Effector memory CD4-positive, alpha-beta T cell (primary cell): ENCODE data around the gene PATL2.
"Not testable (repeated sequence)": the region's sequence is repeated elsewhere in the genome, so short reads cannot be mapped to it uniquely, and the experiment has no call there.

Experiments used
- DNase-seq, 3 donors: peaks; one replicate each; pipeline ENCODE4 v3.0.0-alpha.2; 2020
- H3K27ac ChIP-seq: 2 replicates; pipeline ENCODE4 v1.7.0; 2013; ENCODE audit warnings: mild to moderate bottlenecking, low read length, moderate library complexity; ENCODE audit not compliant: insufficient read depth, poor library complexity, severe bottlenecking
- H3K27me3 ChIP-seq: replicated peaks from 2 replicates; pipeline ENCODE4 v1.7.0; 2013; ENCODE audit warnings: mild to moderate bottlenecking, low read length; ENCODE audit not compliant: insufficient read depth, control insufficient read depth, poor library complexity, severe bottlenecking
- H3K36me3 ChIP-seq: 2 replicates; pipeline ENCODE4 v1.7.0; 2013; ENCODE audit warnings: mild to moderate bottlenecking, low read length, moderate library complexity; ENCODE audit not compliant: control insufficient read depth, insufficient read depth
- H3K4me1 ChIP-seq: 2 replicates; pipeline ENCODE4 v1.7.0; 2013; ENCODE audit warnings: low read length, mild to moderate bottlenecking; ENCODE audit not compliant: control insufficient read depth, insufficient read depth, poor library complexity, severe bottlenecking
- H3K4me3 ChIP-seq: 2 replicates; pipeline ENCODE4 v1.7.0; 2013; ENCODE audit warnings: low read length, low read depth, mild to moderate bottlenecking; ENCODE audit not compliant: insufficient read depth, poor library complexity, severe bottlenecking
- H3K9me3 ChIP-seq: 2 replicates; pipeline ENCODE4 v1.7.0; 2013; ENCODE audit warnings: mild to moderate bottlenecking, low read length, moderate library complexity; ENCODE audit not compliant: control insufficient read depth

The PATL2 gene

DNA sequence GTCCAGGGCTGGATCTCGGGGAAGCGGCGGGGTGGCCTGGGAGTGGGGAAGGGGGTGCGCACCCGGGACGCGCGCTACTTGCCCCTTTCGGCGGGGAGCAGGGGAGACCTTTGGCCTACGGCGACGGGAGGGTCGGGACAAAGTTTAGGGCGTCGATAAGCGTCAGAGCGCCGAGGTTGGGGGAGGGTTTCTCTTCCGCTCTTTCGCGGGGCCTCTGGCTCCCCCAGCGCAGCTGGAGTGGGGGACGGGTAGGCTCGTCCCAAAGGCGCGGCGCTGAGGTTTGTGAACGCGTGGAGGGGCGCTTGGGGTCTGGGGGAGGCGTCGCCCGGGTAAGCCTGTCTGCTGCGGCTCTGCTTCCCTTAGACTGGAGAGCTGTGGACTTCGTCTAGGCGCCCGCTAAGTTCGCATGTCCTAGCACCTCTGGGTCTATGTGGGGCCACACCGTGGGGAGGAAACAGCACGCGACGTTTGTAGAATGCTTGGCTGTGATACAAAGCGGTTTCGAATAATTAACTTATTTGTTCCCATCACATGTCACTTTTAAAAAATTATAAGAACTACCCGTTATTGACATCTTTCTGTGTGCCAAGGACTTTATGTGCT, 721 bp upstream of the PATL2 start:
- DNase-seq, result peak in 2 of 3 donors; percentile 55 to 62
- H3K4me1 ChIP-seq, result peaks cover 20% of the 10 kb centered on the region
- peak overlapping the region; percentile 100 for H3K4me3 ChIP-seq
- H3K27me3 ChIP-seq, result no peaks in the 10 kb centered on the region
- peak overlapping the region; percentile 100 for H3K27ac ChIP-seq
- peaks cover 47% of the 10 kb centered on the region for H3K36me3 ChIP-seq
- H3K9me3 ChIP-seq, result no peaks in the 10 kb centered on the region

GRCh38 chr15:44710236-44711095, 657 bp downstream of the PATL2 start:
- DNase-seq, result peak in 1 of 3 donors; percentile 30
- H3K27ac ChIP-seq, result peak overlapping the region; percentile 100
- H3K36me3 ChIP-seq, result peaks cover 33% of the 10 kb centered on the region
- H3K9me3 ChIP-seq, result no peaks in the 10 kb centered on the region
- peak overlapping the region; percentile 100 for H3K4me3 ChIP-seq
- peaks cover 6% of the 10 kb centered on the region for H3K4me1 ChIP-seq
- H3K27me3 ChIP-seq, result no peaks in the 10 kb centered on the region

GRCh38 chr15:44706946-44707636, 4.0 kb downstream of the PATL2 start:
- Histone ChIP-seq H3K27ac (no peak overlapping the region), H3K9me3 (no peaks in the 10 kb centered on the region), H3K4me3 (no peak overlapping the region), H3K27me3 (no peaks in the 10 kb centered on the region), H3K4me1 (no peaks in the 10 kb centered on the region), H3K36me3 (peaks cover 7% of the 10 kb centered on the region)
- no peak for DNase-seq

DNA sequence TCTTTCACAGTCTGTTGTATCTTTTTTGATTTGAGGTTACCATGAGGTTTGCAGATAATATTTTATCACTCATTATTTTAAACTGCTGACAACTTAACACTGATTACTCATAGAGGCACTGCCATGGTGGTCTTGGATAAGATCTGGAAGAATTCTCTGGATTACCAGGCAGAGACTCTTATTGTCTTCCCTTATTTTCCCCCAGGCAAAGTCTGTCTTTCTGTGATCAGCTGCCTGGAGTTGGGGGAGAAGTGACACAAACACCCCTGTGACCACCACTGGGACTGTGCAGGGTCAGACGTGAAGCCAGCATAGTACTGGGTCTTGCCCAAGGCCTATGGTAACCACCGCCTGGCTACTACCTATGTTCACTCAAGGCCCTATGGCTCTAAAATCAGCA, 4.7 kb downstream of the PATL2 start:
- no peaks in the 10 kb centered on the region for H3K27me3 ChIP-seq
- no peak for DNase-seq
- peaks cover under 1% of the 10 kb centered on the region for H3K36me3 ChIP-seq
- no peaks in the 10 kb centered on the region for H3K4me1 ChIP-seq
- H3K27ac ChIP-seq, result no peak overlapping the region
- H3K4me3 ChIP-seq, result no peak overlapping the region
- H3K9me3 ChIP-seq, result no peaks in the 10 kb centered on the region

GRCh38 chr15:44705986-44706385, 5.1 kb downstream of the PATL2 start:
- H3K27ac ChIP-seq, result no peak overlapping the region
- no peak for DNase-seq
- H3K36me3 ChIP-seq, result no peaks in the 10 kb centered on the region
- H3K27me3 ChIP-seq, result no peaks in the 10 kb centered on the region
- no peaks in the 10 kb centered on the region for H3K9me3 ChIP-seq
- no peaks in the 10 kb centered on the region for H3K4me1 ChIP-seq
- no peak overlapping the region for H3K4me3 ChIP-seq

DNA sequence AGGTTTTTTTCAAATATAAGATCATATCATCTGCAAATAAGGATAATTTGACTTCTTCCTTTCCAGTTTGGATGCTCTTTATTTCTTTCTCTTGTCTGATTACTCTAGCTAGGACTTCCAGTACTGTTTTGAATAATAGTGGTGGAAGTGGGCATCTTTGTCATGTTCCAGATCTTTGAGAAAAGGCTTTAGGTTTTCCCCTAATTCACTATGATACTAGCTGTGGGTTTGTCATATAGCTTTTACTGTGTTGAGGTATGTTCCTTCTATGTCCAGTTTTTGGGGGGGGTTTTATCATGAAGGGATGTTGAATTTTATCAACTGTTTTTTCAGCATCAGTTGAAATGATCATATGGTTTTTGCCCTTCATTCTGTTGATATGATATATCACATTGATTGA, 10.4 kb downstream of the PATL2 start:
- H3K27ac ChIP-seq, H3K36me3 ChIP-seq, H3K4me3 ChIP-seq, H3K27me3 ChIP-seq, H3K9me3 ChIP-seq, DNase-seq, H3K4me1 ChIP-seq: not testable (repeated sequence)

DNA sequence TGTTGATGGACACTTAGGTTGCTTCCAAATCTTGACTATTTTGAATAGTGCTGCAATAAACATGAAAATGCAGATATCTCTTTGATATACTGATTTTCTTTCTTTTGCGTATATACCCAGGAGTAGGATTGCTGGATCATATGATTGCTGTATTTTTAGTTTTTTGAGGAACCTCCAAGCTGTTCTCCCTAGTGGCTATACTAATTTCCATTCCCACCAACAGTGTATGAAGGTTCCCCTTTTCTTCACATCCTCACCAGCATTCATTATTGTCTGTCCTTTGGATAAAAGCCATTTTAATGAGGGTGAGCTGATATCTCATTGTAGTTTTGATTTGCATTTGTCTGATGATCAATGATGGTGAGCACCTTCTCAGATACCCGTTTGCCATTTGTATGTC, 12.5 kb downstream of the PATL2 start:
- Histone ChIP-seq H3K36me3 (no peaks in the 10 kb centered on the region), H3K4me3 (no peak overlapping the region), H3K4me1 (no peaks in the 10 kb centered on the region), H3K27me3 (no peaks in the 10 kb centered on the region), H3K9me3 (no peaks in the 10 kb centered on the region), H3K27ac (no peak overlapping the region)
- DNase-seq, result no peak

DNA sequence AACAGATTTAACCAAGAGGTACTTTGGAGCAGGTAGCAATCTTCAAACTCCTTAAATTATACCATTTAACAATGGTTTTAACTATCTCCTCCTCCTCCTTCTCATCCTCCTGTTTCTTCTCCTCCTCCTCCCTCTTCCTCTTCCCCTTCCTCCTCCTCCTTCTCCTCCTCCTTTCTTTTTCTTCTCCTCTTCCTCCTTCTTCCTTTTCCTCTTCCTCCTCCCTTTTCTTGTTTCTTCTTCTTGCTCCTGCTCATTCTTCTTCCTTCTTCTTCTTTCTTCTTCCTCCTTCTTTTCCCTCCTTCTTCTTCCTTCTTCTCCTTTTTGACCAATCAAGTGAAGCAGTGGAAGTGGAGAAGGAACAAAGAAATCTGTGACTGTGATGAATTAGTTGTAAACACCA, 14.1 kb downstream of the PATL2 start:
- no peaks in the 10 kb centered on the region for H3K27me3 ChIP-seq
- H3K9me3 ChIP-seq, result no peaks in the 10 kb centered on the region
- H3K27ac ChIP-seq, result no peak overlapping the region
- no peak for DNase-seq
- H3K4me3 ChIP-seq, result no peak overlapping the region
- H3K36me3 ChIP-seq, result no peaks in the 10 kb centered on the region
- H3K4me1 ChIP-seq, result no peaks in the 10 kb centered on the region

DNA sequence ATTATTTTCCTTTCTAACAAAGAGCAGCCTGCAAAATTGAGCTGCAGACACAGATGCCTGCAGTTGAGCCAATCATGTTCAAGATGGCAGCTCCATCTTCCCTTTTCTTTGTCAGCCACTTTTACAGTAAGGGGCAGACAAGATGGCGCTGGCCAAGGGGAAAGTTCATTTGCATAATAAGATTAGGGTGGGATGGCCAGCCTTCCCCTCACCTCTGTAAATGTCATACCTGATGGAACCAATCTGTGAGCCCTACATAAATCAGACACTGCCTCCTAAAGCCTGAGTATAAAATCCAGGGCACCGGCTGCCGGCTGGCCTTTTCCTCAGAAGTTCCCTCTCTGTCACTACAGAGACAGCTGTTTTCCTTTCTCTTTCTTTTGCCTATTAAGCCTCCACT, 15.8 kb downstream of the PATL2 start:
- H3K36me3 ChIP-seq, result no peaks in the 10 kb centered on the region
- H3K9me3 ChIP-seq, result no peaks in the 10 kb centered on the region
- H3K4me3 ChIP-seq, result no peak overlapping the region
- no peaks in the 10 kb centered on the region for H3K4me1 ChIP-seq
- H3K27me3 ChIP-seq, result no peaks in the 10 kb centered on the region
- no peak for DNase-seq
- H3K27ac ChIP-seq, result no peak overlapping the region

- DNase-seq, result no peak
- H3K4me3 ChIP-seq, result no peak overlapping the region
- H3K4me1 ChIP-seq, result no peaks in the 10 kb centered on the region
- H3K36me3 ChIP-seq, result no peaks in the 10 kb centered on the region
- no peaks in the 10 kb centered on the region for H3K27me3 ChIP-seq
- no peaks in the 10 kb centered on the region for H3K9me3 ChIP-seq
- no peak overlapping the region for H3K27ac ChIP-seq
Observed at GRCh38 chr15:44694416-44694815, 16.7 kb downstream of the PATL2 start.
